ENCODE data around the gene ITSN2. TPM values are rescaled to one million over a fixed set of nuclear protein-coding genes. Genes with fewer than 3 reads are reported as not detected.
"Not testable (repeated sequence)": the region's sequence is repeated elsewhere in the genome, so short reads cannot be mapped to it uniquely, and the experiment has no call there.

ITSN2 gene
- total RNA-seq, 1 experiment from 2014 or later, result 29.7 TPM

DNA sequence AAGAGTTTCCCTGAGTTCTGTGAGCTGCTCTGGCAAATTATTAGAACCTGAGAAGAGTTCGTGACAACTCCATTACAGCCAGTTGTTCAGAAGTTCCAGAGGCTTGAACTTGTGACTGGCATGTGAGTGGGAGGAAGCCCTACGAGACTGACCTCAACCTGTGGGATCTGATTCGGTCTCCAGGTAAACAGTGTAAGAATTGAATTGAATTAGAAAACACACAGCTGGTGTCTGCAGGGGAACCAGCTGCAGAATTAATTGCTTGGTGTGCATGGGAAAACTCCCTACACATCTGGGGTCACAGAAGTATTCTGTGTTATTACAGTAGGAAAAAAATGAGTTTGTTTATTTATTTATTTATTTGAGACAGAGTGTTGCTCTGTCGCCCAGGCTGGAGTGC lies 14.0 kb upstream of the ITSN2 start:
- in situ Hi-C loops (cut with HindIII; ENCODE audit: low pct_unique_long_range_greater_than_20kb, low sequenced_read_pairs), result no loop called here

DNA sequence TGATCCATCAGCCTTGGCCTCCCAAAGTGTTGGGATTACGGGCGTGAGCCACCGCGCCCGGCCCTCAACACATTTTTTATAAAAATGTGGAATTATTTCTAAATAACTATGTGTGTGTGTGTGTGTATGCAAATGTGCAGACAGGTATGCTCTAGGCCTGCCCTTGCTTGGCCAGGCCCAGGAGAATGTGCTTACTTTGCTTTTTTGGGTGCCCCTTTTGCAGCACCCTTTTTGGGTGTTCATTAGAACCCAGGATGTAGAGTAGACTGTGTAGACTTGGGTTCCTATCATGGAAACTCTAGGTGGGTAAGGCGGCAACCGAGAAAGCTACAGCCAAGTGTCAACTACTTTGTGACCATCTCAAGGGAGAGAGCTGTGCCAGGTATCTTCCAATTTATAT lies 11.7 kb upstream of the ITSN2 start:
- in situ Hi-C loops (cut with HindIII; ENCODE audit: low pct_unique_long_range_greater_than_20kb, low sequenced_read_pairs), result no loop called here

More for the DNA sequence above, 14.0 kb upstream of the ITSN2 start:
- no peak for DNase-seq (ENCODE audit: low read depth, low spot score)

GRCh38 chr2:24365826-24366225 lies 5.5 kb upstream of the ITSN2 start:
- in situ Hi-C loops (cut with HindIII; ENCODE audit: low pct_unique_long_range_greater_than_20kb, low sequenced_read_pairs), result no loop called here

More for the DNA sequence above, 11.7 kb upstream of the ITSN2 start:
- no peak for DNase-seq (ENCODE audit: low read depth, low spot score)

DNA sequence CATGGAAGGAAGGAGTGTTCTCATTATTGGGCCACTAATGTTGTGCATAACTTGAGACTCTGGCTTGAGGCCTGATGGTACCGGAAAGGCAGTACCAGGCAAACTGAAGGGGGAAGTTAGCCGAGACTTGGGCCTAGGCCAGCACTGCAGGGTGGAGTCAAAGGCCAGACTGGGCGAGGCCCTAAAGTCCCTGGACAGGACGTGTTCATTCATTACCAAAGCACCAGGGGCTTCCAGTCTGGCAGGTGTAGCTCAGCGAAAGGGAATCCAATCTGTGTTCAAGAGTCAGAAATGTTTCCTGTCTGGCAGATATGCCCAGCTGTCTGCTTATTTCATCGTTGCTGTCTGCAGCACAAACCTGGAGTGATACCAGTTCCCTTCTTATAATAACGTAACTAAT lies 4.7 kb upstream of the ITSN2 start:
- no peak for DNase-seq (ENCODE audit: low read depth, low spot score)
- in situ Hi-C loops (cut with HindIII; ENCODE audit: low pct_unique_long_range_greater_than_20kb, low sequenced_read_pairs), result no loop called here

More at GRCh38 chr2:24365826-24366225, 5.5 kb upstream of the ITSN2 start:
- DNase-seq (ENCODE audit: low read depth, low spot score), result no peak

DNA sequence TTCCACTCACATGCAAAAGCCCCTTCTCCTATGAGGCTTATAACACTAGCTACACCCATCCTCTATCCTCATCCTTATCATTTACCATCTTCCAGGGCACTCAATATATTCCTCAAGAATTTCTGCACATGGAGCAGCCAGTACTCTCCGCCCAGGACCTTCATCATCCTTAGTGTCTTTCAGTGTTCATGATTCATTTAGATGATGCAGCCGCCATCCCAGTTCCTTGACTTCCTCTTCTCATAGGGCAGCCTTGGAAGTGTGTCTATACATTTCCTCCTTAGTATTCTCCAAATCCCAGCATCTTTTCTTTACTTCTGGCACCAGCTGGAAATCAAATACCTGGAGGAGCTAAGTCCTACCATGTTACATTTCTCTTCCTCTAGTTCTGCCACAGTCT lies 3.0 kb upstream of the ITSN2 start:
- DNase-seq (ENCODE audit: low read depth, low spot score), result no peak
- in situ Hi-C loops (cut with HindIII; ENCODE audit: low pct_unique_long_range_greater_than_20kb, low sequenced_read_pairs), result no loop called here

DNA sequence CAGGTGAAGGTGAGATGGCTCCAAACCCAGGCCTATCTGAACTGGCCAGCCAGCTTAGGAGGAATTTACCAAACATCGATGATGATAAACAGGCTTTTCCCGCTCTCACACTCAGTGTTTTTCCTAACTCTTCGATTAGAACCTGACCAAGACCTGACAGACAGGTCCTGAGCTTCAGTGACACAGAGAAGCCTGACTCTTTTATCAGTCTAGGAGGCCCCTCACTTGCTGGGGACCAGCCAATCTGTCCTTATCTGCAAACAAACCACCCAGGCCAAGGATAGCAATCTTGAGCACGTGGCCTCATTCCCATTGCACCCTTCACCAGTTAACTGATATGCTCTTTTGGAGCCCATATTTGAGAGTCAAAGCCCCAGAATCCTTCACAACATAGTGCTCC lies 1.9 kb upstream of the ITSN2 start:
- in situ Hi-C loops (cut with HindIII; ENCODE audit: low pct_unique_long_range_greater_than_20kb, low sequenced_read_pairs), result no loop called here
- no peak for DNase-seq (ENCODE audit: low read depth, low spot score)

GRCh38 chr2:24360963-24361330 lies 611 bp upstream of the ITSN2 start:
- in situ Hi-C loops (cut with HindIII; ENCODE audit: low pct_unique_long_range_greater_than_20kb, low sequenced_read_pairs), result no loop called here
- no peak for DNase-seq (ENCODE audit: low read depth, low spot score)

- in situ Hi-C loops (cut with HindIII; ENCODE audit: low pct_unique_long_range_greater_than_20kb, low sequenced_read_pairs), result no loop called here
These were observed 947 bp downstream of the ITSN2 start for GRCh38 chr2:24359129-24360049.

DNA sequence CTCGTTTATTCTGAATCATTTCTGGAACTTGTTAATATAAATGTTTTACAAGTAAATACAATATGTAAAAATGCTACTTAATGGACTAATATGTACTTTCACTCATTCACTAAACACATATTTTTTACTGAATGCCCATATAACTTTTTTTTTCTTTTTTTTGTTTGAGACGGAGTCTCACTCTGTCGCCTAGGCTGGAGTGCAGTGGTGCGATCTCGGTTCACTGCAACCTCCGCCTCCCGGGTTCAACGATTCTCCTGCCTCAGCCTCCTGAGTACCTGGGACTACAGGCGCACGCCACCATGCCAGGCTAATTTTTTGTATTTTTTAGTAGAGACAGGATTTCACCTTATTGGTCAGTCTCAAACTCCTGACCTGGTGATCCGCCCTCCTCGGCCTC lies 2.6 kb downstream of the ITSN2 start:
- DNase-seq (ENCODE audit: low read depth, low spot score); in situ Hi-C loops (cut with HindIII; ENCODE audit: low pct_unique_long_range_greater_than_20kb, low sequenced_read_pairs): not testable (repeated sequence)

More at GRCh38 chr2:24359129-24360049, 947 bp downstream of the ITSN2 start:
- DNase-seq (ENCODE audit: low read depth, low spot score), result peak; percentile 39

DNA sequence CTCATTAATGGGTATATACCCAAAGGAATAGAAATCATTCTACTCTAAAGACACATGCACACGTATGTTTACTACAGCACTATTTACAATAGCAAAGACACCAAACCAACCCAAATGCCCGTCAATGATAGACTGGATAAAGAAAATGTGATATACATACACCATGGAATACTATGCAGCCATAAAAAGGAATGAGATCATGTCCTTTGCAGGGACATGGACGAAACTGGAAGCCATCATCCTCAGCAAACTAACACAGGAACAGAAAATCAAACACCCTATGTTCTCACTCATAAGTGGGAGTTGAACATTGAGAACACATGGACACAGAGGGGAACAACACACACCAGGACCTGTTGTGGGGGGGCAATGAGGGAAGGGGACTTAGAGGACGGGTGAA lies 3.2 kb downstream of the ITSN2 start:
- in situ Hi-C loops (cut with HindIII; ENCODE audit: low pct_unique_long_range_greater_than_20kb, low sequenced_read_pairs); DNase-seq (ENCODE audit: low read depth, low spot score): not testable (repeated sequence)

DNA sequence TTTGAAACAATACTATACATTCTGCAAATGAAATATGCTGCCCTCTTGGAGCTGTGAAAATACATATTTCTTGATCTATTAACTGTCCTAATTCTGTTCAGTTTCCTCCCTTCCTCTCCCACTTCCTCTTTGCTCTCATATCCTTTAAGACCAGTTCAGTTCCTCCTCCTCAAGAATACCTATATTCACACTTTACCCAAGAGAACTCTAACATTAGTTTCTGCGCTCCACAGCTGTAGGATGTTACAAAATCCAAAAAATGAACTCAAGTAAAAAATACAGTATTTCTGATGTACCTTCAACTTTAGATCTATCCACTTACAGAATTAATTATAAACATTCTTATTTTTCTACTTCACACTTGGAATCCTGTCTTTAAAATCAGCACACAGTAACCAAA lies 5.4 kb downstream of the ITSN2 start:
- in situ Hi-C loops (cut with HindIII; ENCODE audit: low pct_unique_long_range_greater_than_20kb, low sequenced_read_pairs), result no loop called here
- DNase-seq (ENCODE audit: low read depth, low spot score), result no peak

DNA sequence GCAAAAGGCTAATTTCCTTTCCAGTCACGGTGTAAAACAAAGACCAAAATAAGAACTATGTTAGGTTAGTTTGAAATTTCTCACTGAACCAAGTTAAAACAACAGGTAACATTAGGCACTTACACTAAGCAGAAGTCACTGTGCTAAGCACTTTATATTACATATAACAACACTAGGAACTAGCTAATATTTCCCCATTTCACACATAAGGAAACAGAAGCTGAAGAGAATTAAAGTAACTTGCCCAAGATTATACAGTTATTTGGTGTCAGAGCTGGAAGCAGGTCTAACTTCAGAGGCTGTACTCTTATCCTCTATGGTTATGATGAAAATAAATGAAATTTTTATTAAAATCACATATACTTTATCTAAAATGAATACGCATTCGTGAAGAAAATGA lies 5.9 kb downstream of the ITSN2 start:
- no peak for DNase-seq (ENCODE audit: low read depth, low spot score)
- in situ Hi-C loops (cut with HindIII; ENCODE audit: low pct_unique_long_range_greater_than_20kb, low sequenced_read_pairs), result no loop called here

DNA sequence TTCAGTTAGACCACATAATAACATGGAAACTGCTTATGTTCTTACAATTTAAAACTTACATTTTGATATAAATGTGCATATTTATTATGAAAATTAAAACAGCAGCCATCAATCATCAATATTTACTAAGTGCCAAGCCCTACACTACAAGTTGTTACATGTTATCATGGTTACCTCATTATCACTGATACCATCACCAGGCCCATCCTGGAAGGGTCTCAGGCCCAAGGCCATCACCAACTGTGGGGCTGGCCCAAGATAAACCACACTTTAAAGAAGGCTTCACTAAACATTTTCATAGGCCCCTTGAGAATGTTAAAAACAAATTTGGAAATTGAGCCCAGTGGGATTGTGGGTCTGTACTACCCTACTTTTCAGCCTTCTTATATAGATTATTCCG lies 6.4 kb downstream of the ITSN2 start:
- in situ Hi-C loops (cut with HindIII; ENCODE audit: low pct_unique_long_range_greater_than_20kb, low sequenced_read_pairs), result no loop called here
- DNase-seq (ENCODE audit: low read depth, low spot score), result no peak

GRCh38 chr2:24353364-24353763 lies 7.0 kb downstream of the ITSN2 start:
- in situ Hi-C loops (cut with HindIII; ENCODE audit: low pct_unique_long_range_greater_than_20kb, low sequenced_read_pairs), result no loop called here
- DNase-seq (ENCODE audit: low read depth, low spot score), result no peak

GRCh38 chr2:24352664-24353063 lies 7.7 kb downstream of the ITSN2 start:
- peak; percentile 27 for DNase-seq (ENCODE audit: low read depth, low spot score)
- in situ Hi-C loops (cut with HindIII; ENCODE audit: low pct_unique_long_range_greater_than_20kb, low sequenced_read_pairs), result no loop called here

DNA sequence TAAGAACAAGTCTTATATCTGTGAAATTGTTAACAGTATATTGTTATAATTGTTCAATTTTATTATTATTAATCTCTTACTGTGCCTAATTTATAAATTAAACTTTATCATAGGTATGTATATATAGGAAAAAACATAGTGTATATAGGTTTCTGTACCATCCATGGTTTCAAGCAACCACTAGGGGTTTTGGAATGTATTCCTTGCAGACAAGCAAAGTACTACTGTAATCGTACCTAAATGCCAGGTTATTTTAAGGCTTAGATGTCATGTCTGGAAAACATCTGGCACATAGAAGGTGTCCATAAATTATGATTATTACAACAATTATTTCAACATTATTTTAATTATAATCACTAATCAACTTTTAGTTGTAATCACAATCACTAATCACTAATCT lies 8.4 kb downstream of the ITSN2 start:
- in situ Hi-C loops (cut with HindIII; ENCODE audit: low pct_unique_long_range_greater_than_20kb, low sequenced_read_pairs), result no loop called here
- peak; percentile 23 for DNase-seq (ENCODE audit: low read depth, low spot score)

GRCh38 chr2:24351627-24351938 lies 8.8 kb downstream of the ITSN2 start:
- no peak for DNase-seq (ENCODE audit: low read depth, low spot score)
- in situ Hi-C loops (cut with HindIII; ENCODE audit: low pct_unique_long_range_greater_than_20kb, low sequenced_read_pairs), result no loop called here

GRCh38 chr2:24350826-24351626 lies 9.3 kb downstream of the ITSN2 start:
- no peak for DNase-seq (ENCODE audit: low read depth, low spot score)
- in situ Hi-C loops (cut with HindIII; ENCODE audit: low pct_unique_long_range_greater_than_20kb, low sequenced_read_pairs), result no loop called here

GRCh38 chr2:24349097-24349496 lies 11.2 kb downstream of the ITSN2 start:
- no peak for DNase-seq (ENCODE audit: low read depth, low spot score)
- in situ Hi-C loops (cut with HindIII; ENCODE audit: low pct_unique_long_range_greater_than_20kb, low sequenced_read_pairs), result no loop called here
